H1 (cell line): ENCODE measurements around the gene RGS9. TPM values are rescaled to one million over a fixed set of nuclear protein-coding genes. Genes with fewer than 3 reads are reported as not detected.

ENCODE experiments used
- CTCF ChIA-PET: fragments of 300-600 bp; sonication (Branson Sonifier 250); formaldehyde crosslinking; loops from one replicate; lab custom pipeline; 2021; ENCODE audit not compliant: partially characterized antibody; lab: Charles Lee
- POLR2A ChIA-PET: fragments of 300-600 bp; sonication (Branson Sonifier 250); formaldehyde crosslinking; loops from one replicate; lab custom pipeline; 2021; ENCODE audit warnings: inconsistent platforms; ENCODE audit not compliant: partially characterized antibody; lab: Charles Lee
- DNase-seq, 2 experiments: peaks; one replicate each; pipeline versions ENCODE4 v3.0.0 to v3.0.0-alpha.2; 2010 to 2022; ENCODE audit warnings: low spot score in 2 of 2, low read depth in 1 of 2, mixed read lengths in 1 of 2
- FAIRE-seq: peaks from 2 replicates; lab custom pipeline; 2011; peaks lifted over from hg19 to GRCh38; lab: Jason Lieb, UNC
- H2AFZ ChIP-seq: 2 replicates; pipeline ENCODE4 v1.8.1; 2012; ENCODE audit warnings: low read length, inconsistent platforms
- H2AK5ac ChIP-seq: 2 replicates; pipeline ENCODE4 v1.6.1; 2013; ENCODE audit warnings: low read depth, low read length
- H2BK120ac ChIP-seq: replicated peaks from 2 replicates; pipeline ENCODE3; 2013; ENCODE audit warnings: low read depth, low read length, inconsistent platforms
- H2BK12ac ChIP-seq: 2 replicates; pipeline ENCODE4 v1.6.1; 2013; ENCODE audit warnings: low read depth, low read length
- H2BK15ac ChIP-seq: 2 replicates; pipeline ENCODE4 v1.6.1; 2013; ENCODE audit warnings: low read length
- H2BK20ac ChIP-seq: 2 replicates; pipeline ENCODE4 v1.6.1; 2013; ENCODE audit warnings: low read length
- H2BK5ac ChIP-seq: 2 replicates; pipeline ENCODE4 v1.6.1; 2013; ENCODE audit warnings: low read depth, low read length
- H3K14ac ChIP-seq: 2 replicates; pipeline ENCODE4 v1.6.1; 2013; ENCODE audit warnings: inconsistent platforms; ENCODE audit not compliant: insufficient read length
- H3K18ac ChIP-seq: 2 replicates; pipeline ENCODE4 v1.6.1; 2013; ENCODE audit warnings: low read length; ENCODE audit errors: extremely low read depth
- H3K23ac ChIP-seq: 2 replicates; pipeline ENCODE4 v1.6.1; 2013; ENCODE audit warnings: inconsistent platforms; ENCODE audit not compliant: insufficient read length
- H3K23me2 ChIP-seq: 2 replicates; pipeline ENCODE4 v1.6.1; 2013; ENCODE audit warnings: low read depth, low read length
- H3K27ac ChIP-seq: 2 replicates; pipeline ENCODE4 v1.6.1; 2011; ENCODE audit warnings: low read depth, low read length, inconsistent platforms
- H3K27me3 ChIP-seq, 4 experiments: replicated peaks in 1 of 4; 1 replicate in 1 of 4; 2 replicates in 3 of 4; pipeline versions ENCODE4 v1.6.1 to v1.8.1; 2011 to 2013; ENCODE audit warnings: low read length in 3 of 4, mild to moderate bottlenecking in 3 of 4, inconsistent platforms in 2 of 4, mixed read lengths in 2 of 4, moderate library complexity in 1 of 4; ENCODE audit not compliant: control insufficient read depth in 3 of 4, insufficient read depth in 3 of 4; ENCODE audit errors: extremely low read depth in 1 of 4
- H3K36me3 ChIP-seq, 4 experiments: 2 replicates each; pipeline versions ENCODE4 v1.6.1 to v1.8.1; 2011 to 2013; ENCODE audit warnings: mild to moderate bottlenecking in 4 of 4, low read length in 3 of 4, moderate library complexity in 2 of 4, control low read depth in 1 of 4, inconsistent platforms in 1 of 4; ENCODE audit not compliant: insufficient read depth in 4 of 4, control insufficient read depth in 2 of 4
- H3K4ac ChIP-seq: replicated peaks from 2 replicates; pipeline ENCODE3; 2013; ENCODE audit warnings: low read length, low read depth, mixed read lengths, inconsistent platforms; ENCODE audit not compliant: insufficient read length
- H3K4me1 ChIP-seq, 4 experiments: replicated peaks in 1 of 4; 1 replicate in 1 of 4; 2 replicates in 3 of 4; pipeline versions ENCODE4 v1.6.1 to v1.8.1; 2011 to 2013; ENCODE audit warnings: low read length in 3 of 4, inconsistent platforms in 2 of 4, mixed read lengths in 1 of 4; ENCODE audit not compliant: insufficient read depth in 4 of 4, control insufficient read depth in 3 of 4
- H3K4me2 ChIP-seq, 2 experiments: 2 replicates each; pipeline versions ENCODE4 v1.6.1 to v1.8.1; 2011 to 2013; ENCODE audit warnings: low read depth in 2 of 2, low read length in 2 of 2, control low read depth in 1 of 2, inconsistent platforms in 1 of 2, mild to moderate bottlenecking in 1 of 2; ENCODE audit not compliant: insufficient read depth in 1 of 2
- H3K4me3 ChIP-seq, 4 experiments: fragments of 200-600, 300-600 bp in 1 of 4; sonication (generic), shearing (Covaris generic), sonication (Bioruptor Twin) in 1 of 4; 2 replicates each; pipeline versions ENCODE4 v1.5.1 to v1.8.1; 2011 to 2016; ENCODE audit warnings: low read length in 4 of 4, low read depth in 3 of 4, control low read depth in 2 of 4, inconsistent platforms in 2 of 4, mild to moderate bottlenecking in 2 of 4, mixed read lengths in 1 of 4, moderate library complexity in 1 of 4; ENCODE audit not compliant: insufficient read depth in 2 of 4; ENCODE audit errors: extremely low read depth in 1 of 4
- H3K56ac ChIP-seq: replicated peaks from 2 replicates; pipeline ENCODE3; 2013; ENCODE audit warnings: low read depth, mild to moderate bottlenecking, mixed read lengths, low read length, inconsistent platforms; ENCODE audit not compliant: insufficient read length
- H3K79me1 ChIP-seq: 2 replicates; pipeline ENCODE4 v1.6.1; 2013; ENCODE audit warnings: low read depth, low read length, control low read depth
- H3K79me2 ChIP-seq, 2 experiments: 2 replicates each; pipeline versions ENCODE4 v1.6.1 to v1.8.1; 2012 to 2013; ENCODE audit warnings: low read length in 2 of 2, mild to moderate bottlenecking in 2 of 2, inconsistent platforms in 1 of 2; ENCODE audit not compliant: insufficient read depth in 2 of 2, control insufficient read depth in 1 of 2
- H3K9ac ChIP-seq, 4 experiments: replicated peaks in 1 of 4; 1 replicate in 1 of 4; 2 replicates in 3 of 4; pipeline versions ENCODE4 v1.6.1 to v1.8.1; 2011 to 2013; ENCODE audit warnings: low read depth in 3 of 4, low read length in 3 of 4, control low read depth in 2 of 4, mild to moderate bottlenecking in 2 of 4, moderate library complexity in 2 of 4, inconsistent platforms in 1 of 4; ENCODE audit errors: extremely low read depth in 1 of 4
- H3K9me3 ChIP-seq, 2 experiments: 2 replicates each; pipeline versions ENCODE4 v1.6.1 to v1.8.1; 2012 to 2013; ENCODE audit warnings: mild to moderate bottlenecking in 2 of 2, moderate library complexity in 2 of 2, control low read depth in 1 of 2, inconsistent platforms in 1 of 2, low read depth in 1 of 2, low read length in 1 of 2, mixed read lengths in 1 of 2; ENCODE audit not compliant: insufficient read depth in 2 of 2
- H4K20me1 ChIP-seq, 2 experiments: replicated peaks in 1 of 2; 2 replicates each; pipeline versions ENCODE3 to v1.8.1; 2011 to 2013; ENCODE audit warnings: inconsistent platforms in 2 of 2, low read length in 2 of 2, mild to moderate bottlenecking in 1 of 2; ENCODE audit not compliant: insufficient read depth in 2 of 2, control insufficient read depth in 1 of 2
- H4K5ac ChIP-seq: 2 replicates; pipeline ENCODE4 v1.6.1; 2013; ENCODE audit warnings: low read length, low read depth, mixed read lengths, inconsistent platforms; ENCODE audit not compliant: insufficient read length
- H4K8ac ChIP-seq: 2 replicates; pipeline ENCODE4 v1.8.0; 2013; ENCODE audit warnings: mild to moderate bottlenecking, moderate library complexity, low read length, inconsistent platforms; ENCODE audit not compliant: insufficient read depth; ENCODE audit errors: extremely low read depth
- H4K91ac ChIP-seq: replicated peaks from 2 replicates; pipeline ENCODE3; 2013; ENCODE audit warnings: low read length, mixed read lengths, inconsistent platforms; ENCODE audit not compliant: insufficient read length
- ASH2L ChIP-seq: fragments of 200-600, 300-600 bp; sonication (generic); IDR thresholded peaks from one replicate; pipeline ENCODE4 v1.7.1; 2017; ENCODE audit warnings: low read length
- BACH1 ChIP-seq: IDR thresholded peaks from 2 replicates; pipeline ENCODE4 v1.6.1; 2012; ENCODE audit warnings: low read length, improper control_type of control experiment
- BRCA1 ChIP-seq: IDR thresholded peaks from 2 replicates; pipeline ENCODE4 v1.6.1; 2012; ENCODE audit warnings: low read depth, low read length, improper control_type of control experiment
- CBX5 ChIP-seq: fragments of 300-800, 300-1000 bp; sonication (generic); IDR thresholded peaks from 2 replicates; pipeline ENCODE4 v1.7.1; 2016; ENCODE audit warnings: antibody characterized with exemption, low read length, low read depth
- CHD1 ChIP-seq: IDR thresholded peaks from 2 replicates; pipeline ENCODE4 v1.6.1; 2012; ENCODE audit warnings: low read depth, low read length, improper control_type of control experiment
- CREB1 ChIP-seq: IDR thresholded peaks from 2 replicates; pipeline ENCODE4 v1.6.1; 2012; ENCODE audit warnings: inconsistent platforms
- EZH2 ChIP-seq: fragments of 200-600 bp; sonication (generic); IDR thresholded peaks from 2 replicates; pipeline ENCODE4 v1.7.1; 2012; ENCODE audit warnings: low read depth, mild to moderate bottlenecking, moderate library complexity, low read length, inconsistent platforms; ENCODE audit not compliant: severe bottlenecking
- GABPA ChIP-seq: IDR thresholded peaks from 2 replicates; pipeline ENCODE4 v1.6.1; 2011; ENCODE audit warnings: mild to moderate bottlenecking, low read length, moderate library complexity, borderline replicate concordance; ENCODE audit not compliant: insufficient read depth
- KDM1A ChIP-seq: fragments of 200-600, 300-600 bp; sonication (generic); IDR thresholded peaks from 2 replicates; pipeline ENCODE4 v1.7.1; 2016; ENCODE audit warnings: mild to moderate bottlenecking, low read length, borderline replicate concordance
- MAFK ChIP-seq: IDR thresholded peaks from 2 replicates; pipeline ENCODE4 v1.6.1; 2012; ENCODE audit warnings: low read depth, mild to moderate bottlenecking, improper control_type of control experiment, low read length
- POLR2AphosphoS5 ChIP-seq: IDR thresholded peaks from 2 replicates; pipeline ENCODE4 v1.6.1; 2011; ENCODE audit warnings: low read depth, low read length
- RFX5 ChIP-seq: IDR thresholded peaks from 2 replicates; pipeline ENCODE4 v1.6.1; 2011; ENCODE audit warnings: low read depth, low read length, improper control_type of control experiment, borderline replicate concordance
- SP1 ChIP-seq: IDR thresholded peaks from 2 replicates; pipeline ENCODE4 v1.6.1; 2011; ENCODE audit warnings: low read depth, low read length
- WGBS, 2 experiments: shearing (Covaris generic) in 1 of 2; methylation state at CpG; one replicate each; pipeline versions ENCODE4 v1.1.6 to v1.1.7; 2013 to 2015; ENCODE audit warnings: low lambda C conversion rate in 2 of 2, mixed read lengths in 2 of 2, inconsistent platforms in 1 of 2, low coverage in 1 of 2, missing lambda C conversion rate in 1 of 2; ENCODE audit not compliant: insufficient replicate concordance in 2 of 2, insufficient coverage in 1 of 2, insufficient read length in 1 of 2; ENCODE audit errors: extremely low coverage in 1 of 2, missing lambda C conversion rate in 1 of 2; 5-methylcytosine and 5-hydroxymethylcytosine counted together
- polyA plus RNA-seq, 7 experiments: library from polyadenylated mRNA; depleted of rRNA in 3 of 7; stranded (reverse) in 5 of 7; unstranded in 2 of 7; fragments of >200 nt in 5 of 7; fragments of 200-250 nt in 2 of 7; gene quantifications; 1 replicate in 5 of 7; 2 replicates in 1 of 7; 4 replicates in 1 of 7; pipeline versions ENCODE4 v1.2.1 to v1.2.3, GENCODE V29; 2011 to 2013; ENCODE audit warnings: missing spikeins in 2 of 7, mixed read lengths in 2 of 7
- total RNA-seq: library from RNA; stranded (reverse); fragmentation: NEBNext Ultra II Directional; extraction: Animal tissue kit (Norgen Biotek cat#: 25700); gene quantifications from 2 replicates; pipeline ENCODE4 v1.2.1, GENCODE V29; 2021

RGS9 gene
- total and polyA plus RNA-seq, 2 of the 8 experiments (the other 6 are each of a cell fraction or from before 2014, with no cell fraction given): 8.9 to 20.5 TPM

DNA sequence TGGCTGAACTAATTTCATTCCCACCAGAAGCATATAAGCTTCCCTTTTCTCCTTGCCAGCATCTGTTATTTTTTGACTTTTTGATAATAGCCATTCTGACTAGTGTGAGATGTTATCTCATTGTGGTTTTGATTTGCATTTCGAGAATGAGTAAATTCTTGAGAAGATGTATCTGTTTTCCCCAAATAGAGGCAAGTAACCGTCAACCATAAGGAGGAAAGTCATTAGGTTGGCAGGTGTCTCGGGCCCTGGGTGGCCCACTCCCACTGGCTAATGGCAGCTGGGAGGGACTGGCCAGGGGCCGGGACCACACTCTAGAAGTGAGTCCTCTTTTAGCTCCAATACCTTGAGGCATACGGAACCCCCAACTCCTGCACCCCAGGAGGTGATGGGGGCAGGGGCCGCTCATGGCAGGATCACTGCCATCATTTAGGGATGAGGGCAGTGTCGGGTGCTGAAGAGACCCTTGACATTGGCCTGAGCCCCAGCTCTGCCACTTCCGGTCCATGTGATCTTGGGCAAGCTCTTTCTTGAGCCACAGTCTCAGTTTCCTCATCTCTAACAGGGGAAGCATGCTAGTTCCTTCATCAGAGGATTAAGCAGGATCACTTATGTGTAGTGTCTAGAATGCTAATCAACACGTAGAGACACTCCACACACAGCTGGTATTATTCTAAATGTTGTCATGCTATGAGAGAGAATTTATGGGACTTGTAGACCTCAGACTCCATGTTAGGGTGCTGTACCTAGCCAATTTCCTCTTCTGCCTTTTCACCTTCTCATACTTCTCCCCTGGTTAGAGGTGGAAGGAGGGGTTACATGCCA is 44.3 kb downstream of the RGS9 start:
- ChIA-PET CTCF (interaction anchor here (0.8 to 1.8 kb wide), 5 partner anchors 9 to 81 kb away, joined by 3 to 6 read pairs (median 3); partner anchors contain the start of gene RGS9), POLR2A (interaction anchor here (0.8 to 1.1 kb wide), 3 partner anchors 9 to 59 kb away, joined by 3 to 5 read pairs (median 3); no protein-coding TSS in a partner anchor)
- Histone ChIP-seq H3K36me3 (no peaks in the 10 kb centered on the region), H3K56ac (no peak overlapping the region), H3K4me2 (no peak overlapping the region), H3K4ac (no peak overlapping the region), H3K14ac (no peak overlapping the region), H3K23me2 (peaks cover 9% of the 10 kb centered on the region; the same call in 1 of the 2 replicates), H4K5ac (no peak overlapping the region), H2BK5ac (peak overlapping the region; percentile 17; the same call in 1 of the 2 replicates), H2BK15ac (peak overlapping the region; percentile 0; the same call in 1 of the 2 replicates), H3K4me3 (no peak overlapping the region), H3K9me3 (no peaks in the 10 kb centered on the region), H3K4me1 (peaks cover 6 to 18% (median 13%) of the 10 kb centered on the region in 4 experiments), H3K79me1 (no peaks in the 10 kb centered on the region), H3K18ac (no peak overlapping the region), H3K9ac (no peak overlapping the region), H3K27me3 (no peaks in the 10 kb centered on the region), H3K23ac (no peak overlapping the region), H2AK5ac (no peak overlapping the region), H2AFZ (no peak overlapping the region), H4K8ac (no peak overlapping the region; the same call in 1 of the 2 replicates), H2BK12ac (peak overlapping the region; percentile 41; the same call in 1 of the 2 replicates), H3K79me2 (no peaks in the 10 kb centered on the region), H4K20me1 (no peaks in the 10 kb centered on the region), H2BK120ac (no peak overlapping the region), H4K91ac (no peak overlapping the region), H3K27ac (no peak overlapping the region), H2BK20ac (peak overlapping the region; percentile 25; the same call in 1 of the 2 replicates)
- FAIRE-seq (no peak), DNase-seq (no peak)
- 89% methylated on average over 9 of the region's 9 CpGs; no CpG with 5 or more reads in 1 of the 2 experiments for WGBS, 2 experiments
- no peak for TF ChIP-seq SP1
- TF ChIP-seq CREB1: no peak
- no peak for TF ChIP-seq GABPA
- TF ChIP-seq BACH1: no peak
- no peak for TF ChIP-seq CBX5
- TF ChIP-seq ASH2L: no peak
- no peak for TF ChIP-seq KDM1A
- TF ChIP-seq POLR2AphosphoS5: no peak
- no peak for TF ChIP-seq BRCA1
- TF ChIP-seq EZH2: no peak
- no peak for TF ChIP-seq RFX5
- TF ChIP-seq MAFK: no peak
- TF ChIP-seq CHD1: no peak
